Erythroblast (primary cell): ENCODE results near the gene SELENBP1.

Experiments used
- GATA1 ChIP-seq: IDR thresholded peaks from 2 replicates; pipeline ENCODE4 v1.6.1; 2011; ENCODE audit warnings: low read depth, mild to moderate bottlenecking, control low read depth, low read length, moderate library complexity
- POLR2A ChIP-seq: IDR thresholded peaks from 2 replicates; pipeline ENCODE4 v1.6.1; 2011; ENCODE audit warnings: mild to moderate bottlenecking, low read length

GRCh38 chr1:151384584-151384983, 12.1 kb upstream of the SELENBP1 start:
- TF ChIP-seq POLR2A (no peak), GATA1 (no peak)
